Measurements from ENCODE around the gene HNRNPC. TPM values are rescaled to one million over a fixed set of nuclear protein-coding genes. Genes with fewer than 3 reads are reported as not detected.
A peak's percentile ranks its signal among the peaks of the same experiment; 100 is the strongest.

Gene HNRNPC
- total and polyA plus RNA-seq, 2 of the 8 experiments (the other 6 are each of a cell fraction or from before 2014, with no cell fraction given), result 781 to 1,207 TPM

- ChIA-PET CTCF (ENCODE audit: partially characterized antibody) (interaction anchor here (0.6 kb wide), 1 partner anchor 208 kb away, joined by 3 read pairs; no protein-coding TSS in a partner anchor), POLR2A (ENCODE audit: partially characterized antibody) (interaction anchor here (0.7 to 24.2 kb wide), 13 partner anchors 2 to 89 kb away, joined by 3 to 836 read pairs (median 15); no protein-coding TSS in a partner anchor)
- H2BK12ac ChIP-seq (ENCODE audit: low read depth, low read length), result no peak overlapping the region
- H3K14ac ChIP-seq (ENCODE audit: insufficient read length), result no peak overlapping the region
- no peak overlapping the region for H2AFZ ChIP-seq (ENCODE audit: low read length)
- H3K4ac ChIP-seq (replicated peaks; ENCODE audit: insufficient read length, low read depth, low read length), result no peak overlapping the region
- WGBS, 2 experiments (ENCODE audit: extremely low coverage in 1 of 2, insufficient coverage in 1 of 2, insufficient read length in 1 of 2, insufficient replicate concordance in 2 of 2, low coverage in 1 of 2, low lambda C conversion rate in 2 of 2, missing lambda C conversion rate in 1 of 2), result 90% methylated on average over 10 of the region's 10 CpGs; no CpG with 5 or more reads in 1 of the 2 experiments
- no peak overlapping the region for H2BK20ac ChIP-seq (ENCODE audit: low read length)
- FAIRE-seq, result no peak
- H4K20me1 ChIP-seq (replicated peaks in 1 of 2; ENCODE audit: control insufficient read depth in 1 of 2, insufficient read depth in 2 of 2, low read length in 2 of 2), result peaks cover 36 to 74% of the 10 kb centered on the region in 2 experiments
- H3K27me3 ChIP-seq (replicated peaks in 1 of 4; ENCODE audit: control insufficient read depth in 3 of 4, extremely low read depth in 1 of 4, insufficient read depth in 3 of 4, low read length in 3 of 4), result no peaks in the 10 kb centered on the region
- DNase-seq (ENCODE audit: low read depth in 1 of 2, low spot score in 2 of 2), result no peak
- H3K4me1 ChIP-seq (replicated peaks in 1 of 4; ENCODE audit: control insufficient read depth in 3 of 4, insufficient read depth in 4 of 4, low read length in 3 of 4), result peaks cover 2 to 5% (median 3%) of the 10 kb centered on the region in 4 experiments; a peak in 5 of 7 replicates
- H3K79me2 ChIP-seq (ENCODE audit: control insufficient read depth in 1 of 2, insufficient read depth in 2 of 2, low read length in 2 of 2), result peaks cover 71 to 99% of the 10 kb centered on the region in 2 experiments
- H2AK5ac ChIP-seq (ENCODE audit: low read depth, low read length), result no peak overlapping the region
- H4K5ac ChIP-seq (ENCODE audit: insufficient read length, low read depth, low read length), result no peak overlapping the region
- no peak overlapping the region; a peak in 1 of 7 replicates for H3K9ac ChIP-seq (replicated peaks in 1 of 4; ENCODE audit: extremely low read depth in 1 of 4, low read depth in 3 of 4, low read length in 3 of 4)
- no peak overlapping the region for H2BK5ac ChIP-seq (ENCODE audit: low read depth, low read length)
- no peaks in the 10 kb centered on the region for H3K23me2 ChIP-seq (ENCODE audit: low read depth, low read length)
- H2BK15ac ChIP-seq (ENCODE audit: low read length), result no peak overlapping the region
- H3K56ac ChIP-seq (replicated peaks; ENCODE audit: insufficient read length, low read depth, low read length), result no peak overlapping the region
- peaks cover 12 to 93% (median 51%) of the 10 kb centered on the region in 4 experiments for H3K36me3 ChIP-seq (ENCODE audit: control insufficient read depth in 2 of 4, insufficient read depth in 4 of 4, low read length in 3 of 4)
- no peak for TF ChIP-seq TAF7 (optimal IDR thresholded peaks at IDR 0.05; ENCODE audit: borderline replicate concordance, low read depth, low read length)
- TF ChIP-seq, protein P1, sequence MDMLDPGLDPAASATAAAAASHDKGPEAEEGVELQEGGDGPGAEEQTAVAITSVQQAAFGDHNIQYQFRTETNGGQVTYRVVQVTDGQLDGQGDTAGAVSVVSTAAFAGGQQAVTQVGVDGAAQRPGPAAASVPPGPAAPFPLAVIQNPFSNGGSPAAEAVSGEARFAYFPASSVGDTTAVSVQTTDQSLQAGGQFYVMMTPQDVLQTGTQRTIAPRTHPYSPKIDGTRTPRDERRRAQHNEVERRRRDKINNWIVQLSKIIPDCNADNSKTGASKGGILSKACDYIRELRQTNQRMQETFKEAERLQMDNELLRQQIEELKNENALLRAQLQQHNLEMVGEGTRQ (IDR thresholded peaks at IDR 0.05; ENCODE audit: low read length), result no peak
- no peak for TF ChIP-seq BCL11A (IDR thresholded peaks at IDR 0.05; ENCODE audit: low read depth in 2 of 2, low read length in 2 of 2)
- no peak for TF ChIP-seq TAF1 (IDR thresholded peaks at IDR 0.05; ENCODE audit: low read depth, low read length)
- H3K9me3 ChIP-seq (ENCODE audit: insufficient read depth in 2 of 2, low read depth in 1 of 2, low read length in 1 of 2), result no peaks in the 10 kb centered on the region
- H2BK120ac ChIP-seq (replicated peaks; ENCODE audit: low read depth, low read length), result no peak overlapping the region
- H4K91ac ChIP-seq (replicated peaks; ENCODE audit: insufficient read length, low read length), result no peak overlapping the region
- H3K18ac ChIP-seq (ENCODE audit: extremely low read depth, low read length), result no peak overlapping the region
- H3K4me3 ChIP-seq (ENCODE audit: extremely low read depth in 1 of 4, insufficient read depth in 2 of 4, low read depth in 3 of 4, low read length in 4 of 4), result peak overlapping the region in 1 of 4 experiments; percentile 21; a peak in 1 of 8 replicates
- H3K79me1 ChIP-seq (ENCODE audit: low read depth, low read length), result no peaks in the 10 kb centered on the region; the same call in 1 of the 2 replicates
- no peak overlapping the region for H3K27ac ChIP-seq (ENCODE audit: low read depth, low read length)
- H3K23ac ChIP-seq (ENCODE audit: insufficient read length), result no peak overlapping the region
- H3K4me2 ChIP-seq (ENCODE audit: insufficient read depth in 1 of 2, low read depth in 2 of 2, low read length in 2 of 2), result peak overlapping the region; percentile 25 to 48; a peak in 1 of 4 replicates
- H4K8ac ChIP-seq (ENCODE audit: extremely low read depth, insufficient read depth, low read length), result no peak overlapping the region
Measured at GRCh38 chr14:21258005-21258888, 11.0 kb downstream of the HNRNPC start.

Data from H1 (cell line).